ENCODE measurements around the gene ZNF678.

Gene ZNF678

DNA sequence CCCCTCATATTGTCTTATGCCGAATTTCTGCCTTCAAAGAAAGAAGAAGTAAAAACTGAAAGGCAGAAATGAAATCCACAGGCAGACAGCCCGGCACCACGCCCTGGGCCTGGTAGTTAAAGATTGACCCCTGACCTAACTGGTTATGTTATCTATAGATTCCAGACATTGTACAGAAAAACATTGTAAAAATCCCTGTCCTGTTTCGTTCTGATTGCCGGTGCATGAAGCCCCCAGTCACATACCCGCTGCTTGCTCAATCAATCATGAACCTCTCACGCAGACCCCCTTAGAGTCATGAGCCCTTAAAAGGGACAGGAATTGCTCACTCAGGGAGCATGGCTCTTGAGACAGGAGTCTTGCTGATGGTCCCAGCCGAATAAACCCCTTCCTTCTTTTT is 122.5 kb downstream of the ZNF678 start:
- H3K4me1 ChIP-seq (ENCODE audit: control insufficient read depth, insufficient read depth, low read length): no peaks in the 10 kb centered on the region
- CTCF ChIA-PET: no interaction called here
- H3K27ac ChIP-seq (ENCODE audit: extremely low read depth, low read depth, low read length): no peak overlapping the region
- H3K36me3 ChIP-seq (ENCODE audit: control insufficient read depth in 2 of 2, insufficient read depth in 1 of 2, low read length in 2 of 2): no peaks in the 10 kb centered on the region
- POLR2A ChIA-PET: no interaction called here
- TF ChIP-seq MEIS1 (CRISPR knock-in tag; IDR thresholded peaks at IDR 0.05; ENCODE audit: borderline replicate concordance) (no peak), ZNF23 (tag by site-specific recombination; IDR thresholded peaks at IDR 0.05; ENCODE audit: borderline replicate concordance) (no peak), ZNF670 (tag by site-specific recombination; IDR thresholded peaks at IDR 0.05; ENCODE audit: low read depth) (no peak), ZNF132 (tag by site-specific recombination; IDR thresholded peaks at IDR 0.05; ENCODE audit: borderline replicate concordance) (no peak), HOXC10 (CRISPR knock-in tag; IDR thresholded peaks at IDR 0.05) (no peak), SCRT2 (tag by site-specific recombination; IDR thresholded peaks at IDR 0.05) (no peak), ZIC2 (tag by site-specific recombination; IDR thresholded peaks at IDR 0.05) (no peak), ZNF549 (tag by site-specific recombination; IDR thresholded peaks at IDR 0.05) (no peak), OSR2 (tag by site-specific recombination; IDR thresholded peaks at IDR 0.05) (no peak), ZNF785 (tag by site-specific recombination; IDR thresholded peaks at IDR 0.05) (no peak), IKZF3 (tag by site-specific recombination; IDR thresholded peaks at IDR 0.05) (no peak), ZNF76 (tag by site-specific recombination; IDR thresholded peaks at IDR 0.05; ENCODE audit: borderline replicate concordance, low read depth) (no peak)
- TF ChIP-seq, protein P1, sequence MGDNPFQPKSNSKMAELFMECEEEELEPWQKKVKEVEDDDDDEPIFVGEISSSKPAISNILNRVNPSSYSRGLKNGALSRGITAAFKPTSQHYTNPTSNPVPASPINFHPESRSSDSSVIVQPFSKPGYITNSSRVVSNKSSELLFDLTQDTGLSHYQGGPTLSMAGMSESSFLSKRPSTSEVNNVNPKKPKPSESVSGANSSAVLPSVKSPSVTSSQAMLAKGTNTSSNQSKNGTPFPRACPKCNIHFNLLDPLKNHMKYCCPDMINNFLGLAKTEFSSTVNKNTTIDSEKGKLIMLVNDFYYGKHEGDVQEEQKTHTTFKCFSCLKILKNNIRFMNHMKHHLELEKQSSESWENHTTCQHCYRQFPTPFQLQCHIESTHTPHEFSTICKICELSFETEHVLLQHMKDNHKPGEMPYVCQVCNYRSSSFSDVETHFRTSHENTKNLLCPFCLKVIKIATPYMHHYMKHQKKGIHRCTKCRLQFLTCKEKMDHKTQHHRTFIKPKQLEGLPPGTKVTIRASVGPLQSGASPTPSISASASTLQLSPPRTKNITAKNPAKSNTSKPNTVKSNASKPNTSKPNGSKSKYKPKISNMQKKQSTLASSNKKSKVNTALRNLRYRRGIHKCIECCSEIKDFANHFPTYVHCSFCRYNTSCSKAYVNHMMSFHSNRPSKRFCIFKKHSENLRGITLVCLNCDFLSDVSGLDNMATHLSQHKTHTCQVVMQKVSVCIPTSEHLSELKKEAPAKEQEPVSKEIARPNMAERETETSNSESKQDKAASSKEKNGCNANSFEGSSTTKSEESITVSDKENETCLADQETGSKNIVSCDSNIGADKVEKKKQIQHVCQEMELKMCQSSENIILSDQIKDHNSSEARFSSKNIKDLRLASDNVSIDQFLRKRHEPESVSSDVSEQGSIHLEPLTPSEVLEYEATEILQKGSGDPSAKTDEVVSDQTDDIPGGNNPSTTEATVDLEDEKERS (tag by site-specific recombination; IDR thresholded peaks at IDR 0.05): no peak
- TF ChIP-seq, protein P2, sequence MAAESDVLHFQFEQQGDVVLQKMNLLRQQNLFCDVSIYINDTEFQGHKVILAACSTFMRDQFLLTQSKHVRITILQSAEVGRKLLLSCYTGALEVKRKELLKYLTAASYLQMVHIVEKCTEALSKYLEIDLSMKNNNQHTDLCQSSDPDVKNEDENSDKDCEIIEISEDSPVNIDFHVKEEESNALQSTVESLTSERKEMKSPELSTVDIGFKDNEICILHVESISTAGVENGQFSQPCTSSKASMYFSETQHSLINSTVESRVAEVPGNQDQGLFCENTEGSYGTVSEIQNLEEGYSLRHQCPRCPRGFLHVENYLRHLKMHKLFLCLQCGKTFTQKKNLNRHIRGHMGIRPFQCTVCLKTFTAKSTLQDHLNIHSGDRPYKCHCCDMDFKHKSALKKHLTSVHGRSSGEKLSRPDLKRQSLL (tag by site-specific recombination; IDR thresholded peaks at IDR 0.05): no peak
- TF ChIP-seq, protein P3, sequence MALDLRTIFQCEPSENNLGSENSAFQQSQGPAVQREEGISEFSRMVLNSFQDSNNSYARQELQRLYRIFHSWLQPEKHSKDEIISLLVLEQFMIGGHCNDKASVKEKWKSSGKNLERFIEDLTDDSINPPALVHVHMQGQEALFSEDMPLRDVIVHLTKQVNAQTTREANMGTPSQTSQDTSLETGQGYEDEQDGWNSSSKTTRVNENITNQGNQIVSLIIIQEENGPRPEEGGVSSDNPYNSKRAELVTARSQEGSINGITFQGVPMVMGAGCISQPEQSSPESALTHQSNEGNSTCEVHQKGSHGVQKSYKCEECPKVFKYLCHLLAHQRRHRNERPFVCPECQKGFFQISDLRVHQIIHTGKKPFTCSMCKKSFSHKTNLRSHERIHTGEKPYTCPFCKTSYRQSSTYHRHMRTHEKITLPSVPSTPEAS (tag by site-specific recombination; IDR thresholded peaks at IDR 0.05): no peak
- TF ChIP-seq, protein P4, sequence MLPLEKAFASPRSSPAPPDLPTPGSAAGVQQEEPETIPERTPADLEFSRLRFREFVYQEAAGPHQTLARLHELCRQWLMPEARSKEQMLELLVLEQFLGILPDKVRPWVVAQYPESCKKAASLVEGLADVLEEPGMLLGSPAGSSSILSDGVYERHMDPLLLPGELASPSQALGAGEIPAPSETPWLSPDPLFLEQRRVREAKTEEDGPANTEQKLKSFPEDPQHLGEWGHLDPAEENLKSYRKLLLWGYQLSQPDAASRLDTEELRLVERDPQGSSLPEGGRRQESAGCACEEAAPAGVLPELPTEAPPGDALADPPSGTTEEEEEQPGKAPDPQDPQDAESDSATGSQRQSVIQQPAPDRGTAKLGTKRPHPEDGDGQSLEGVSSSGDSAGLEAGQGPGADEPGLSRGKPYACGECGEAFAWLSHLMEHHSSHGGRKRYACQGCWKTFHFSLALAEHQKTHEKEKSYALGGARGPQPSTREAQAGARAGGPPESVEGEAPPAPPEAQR (tag by site-specific recombination; IDR thresholded peaks at IDR 0.05): no peak
- TF ChIP-seq, protein P5, sequence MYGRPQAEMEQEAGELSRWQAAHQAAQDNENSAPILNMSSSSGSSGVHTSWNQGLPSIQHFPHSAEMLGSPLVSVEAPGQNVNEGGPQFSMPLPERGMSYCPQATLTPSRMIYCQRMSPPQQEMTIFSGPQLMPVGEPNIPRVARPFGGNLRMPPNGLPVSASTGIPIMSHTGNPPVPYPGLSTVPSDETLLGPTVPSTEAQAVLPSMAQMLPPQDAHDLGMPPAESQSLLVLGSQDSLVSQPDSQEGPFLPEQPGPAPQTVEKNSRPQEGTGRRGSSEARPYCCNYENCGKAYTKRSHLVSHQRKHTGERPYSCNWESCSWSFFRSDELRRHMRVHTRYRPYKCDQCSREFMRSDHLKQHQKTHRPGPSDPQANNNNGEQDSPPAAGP (tag by site-specific recombination; IDR thresholded peaks at IDR 0.05): no peak
- TF ChIP-seq, protein P6, sequence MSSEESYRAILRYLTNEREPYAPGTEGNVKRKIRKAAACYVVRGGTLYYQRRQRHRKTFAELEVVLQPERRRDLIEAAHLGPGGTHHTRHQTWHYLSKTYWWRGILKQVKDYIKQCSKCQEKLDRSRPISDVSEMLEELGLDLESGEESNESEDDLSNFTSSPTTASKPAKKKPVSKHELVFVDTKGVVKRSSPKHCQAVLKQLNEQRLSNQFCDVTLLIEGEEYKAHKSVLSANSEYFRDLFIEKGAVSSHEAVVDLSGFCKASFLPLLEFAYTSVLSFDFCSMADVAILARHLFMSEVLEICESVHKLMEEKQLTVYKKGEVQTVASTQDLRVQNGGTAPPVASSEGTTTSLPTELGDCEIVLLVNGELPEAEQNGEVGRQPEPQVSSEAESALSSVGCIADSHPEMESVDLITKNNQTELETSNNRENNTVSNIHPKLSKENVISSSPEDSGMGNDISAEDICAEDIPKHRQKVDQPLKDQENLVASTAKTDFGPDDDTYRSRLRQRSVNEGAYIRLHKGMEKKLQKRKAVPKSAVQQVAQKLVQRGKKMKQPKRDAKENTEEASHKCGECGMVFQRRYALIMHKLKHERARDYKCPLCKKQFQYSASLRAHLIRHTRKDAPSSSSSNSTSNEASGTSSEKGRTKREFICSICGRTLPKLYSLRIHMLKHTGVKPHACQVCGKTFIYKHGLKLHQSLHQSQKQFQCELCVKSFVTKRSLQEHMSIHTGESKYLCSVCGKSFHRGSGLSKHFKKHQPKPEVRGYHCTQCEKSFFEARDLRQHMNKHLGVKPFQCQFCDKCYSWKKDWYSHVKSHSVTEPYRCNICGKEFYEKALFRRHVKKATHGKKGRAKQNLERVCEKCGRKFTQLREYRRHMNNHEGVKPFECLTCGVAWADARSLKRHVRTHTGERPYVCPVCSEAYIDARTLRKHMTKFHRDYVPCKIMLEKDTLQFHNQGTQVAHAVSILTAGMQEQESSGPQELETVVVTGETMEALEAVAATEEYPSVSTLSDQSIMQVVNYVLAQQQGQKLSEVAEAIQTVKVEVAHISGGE (tag by site-specific recombination; conservative IDR thresholded peaks at IDR 0.05; ENCODE audit: low read depth): no peak
- TF ChIP-seq, protein P7, sequence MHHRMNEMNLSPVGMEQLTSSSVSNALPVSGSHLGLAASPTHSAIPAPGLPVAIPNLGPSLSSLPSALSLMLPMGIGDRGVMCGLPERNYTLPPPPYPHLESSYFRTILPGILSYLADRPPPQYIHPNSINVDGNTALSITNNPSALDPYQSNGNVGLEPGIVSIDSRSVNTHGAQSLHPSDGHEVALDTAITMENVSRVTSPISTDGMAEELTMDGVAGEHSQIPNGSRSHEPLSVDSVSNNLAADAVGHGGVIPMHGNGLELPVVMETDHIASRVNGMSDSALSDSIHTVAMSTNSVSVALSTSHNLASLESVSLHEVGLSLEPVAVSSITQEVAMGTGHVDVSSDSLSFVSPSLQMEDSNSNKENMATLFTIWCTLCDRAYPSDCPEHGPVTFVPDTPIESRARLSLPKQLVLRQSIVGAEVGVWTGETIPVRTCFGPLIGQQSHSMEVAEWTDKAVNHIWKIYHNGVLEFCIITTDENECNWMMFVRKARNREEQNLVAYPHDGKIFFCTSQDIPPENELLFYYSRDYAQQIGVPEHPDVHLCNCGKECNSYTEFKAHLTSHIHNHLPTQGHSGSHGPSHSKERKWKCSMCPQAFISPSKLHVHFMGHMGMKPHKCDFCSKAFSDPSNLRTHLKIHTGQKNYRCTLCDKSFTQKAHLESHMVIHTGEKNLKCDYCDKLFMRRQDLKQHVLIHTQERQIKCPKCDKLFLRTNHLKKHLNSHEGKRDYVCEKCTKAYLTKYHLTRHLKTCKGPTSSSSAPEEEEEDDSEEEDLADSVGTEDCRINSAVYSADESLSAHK (tag by site-specific recombination; IDR thresholded peaks at IDR 0.05): no peak
- TF ChIP-seq, protein P8, sequence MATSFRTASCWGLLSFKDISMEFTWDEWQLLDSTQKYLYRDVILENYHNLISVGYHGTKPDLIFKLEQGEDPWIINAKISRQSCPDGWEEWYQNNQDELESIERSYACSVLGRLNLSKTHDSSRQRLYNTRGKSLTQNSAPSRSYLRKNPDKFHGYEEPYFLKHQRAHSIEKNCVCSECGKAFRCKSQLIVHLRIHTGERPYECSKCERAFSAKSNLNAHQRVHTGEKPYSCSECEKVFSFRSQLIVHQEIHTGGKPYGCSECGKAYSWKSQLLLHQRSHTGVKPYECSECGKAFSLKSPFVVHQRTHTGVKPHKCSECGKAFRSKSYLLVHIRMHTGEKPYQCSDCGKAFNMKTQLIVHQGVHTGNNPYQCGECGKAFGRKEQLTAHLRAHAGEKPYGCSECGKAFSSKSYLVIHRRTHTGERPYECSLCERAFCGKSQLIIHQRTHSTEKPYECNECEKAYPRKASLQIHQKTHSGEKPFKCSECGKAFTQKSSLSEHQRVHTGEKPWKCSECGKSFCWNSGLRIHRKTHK (tag by site-specific recombination; IDR thresholded peaks at IDR 0.05): no peak
- H3K9me3 ChIP-seq (ENCODE audit: control insufficient read depth, insufficient read depth, low read depth, low read length): no peaks in the 10 kb centered on the region; the same call in 1 of the 2 replicates
- no peak overlapping the region for H3K4me3 ChIP-seq (ENCODE audit: low read depth, low read length)
